Measurements from ENCODE around the gene CCIN.

The CCIN gene

DNA sequence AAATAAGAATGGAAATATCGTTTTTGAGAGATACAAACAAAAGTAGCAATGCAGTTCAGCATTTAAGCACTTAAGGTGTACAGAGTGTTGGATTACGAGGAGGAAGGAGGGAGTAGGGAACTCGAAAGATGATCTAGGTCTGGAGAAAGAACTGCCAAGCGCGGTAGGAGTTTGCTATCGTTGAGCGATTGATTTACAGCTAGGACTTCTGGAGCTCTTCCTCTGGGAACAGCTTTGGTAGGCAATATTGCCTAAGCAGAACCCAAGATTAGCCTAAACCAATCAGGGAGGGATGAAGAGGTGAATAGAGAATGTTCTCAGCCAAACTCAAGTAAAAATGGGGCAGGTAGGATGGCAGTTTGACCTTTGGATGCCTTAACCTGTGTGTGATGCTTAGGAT is 22.5 kb downstream of the CCIN start:
- H3K4me3 ChIP-seq (ENCODE audit: low read depth, low read length): peak overlapping the region; percentile 93
- TF ChIP-seq, protein P1, sequence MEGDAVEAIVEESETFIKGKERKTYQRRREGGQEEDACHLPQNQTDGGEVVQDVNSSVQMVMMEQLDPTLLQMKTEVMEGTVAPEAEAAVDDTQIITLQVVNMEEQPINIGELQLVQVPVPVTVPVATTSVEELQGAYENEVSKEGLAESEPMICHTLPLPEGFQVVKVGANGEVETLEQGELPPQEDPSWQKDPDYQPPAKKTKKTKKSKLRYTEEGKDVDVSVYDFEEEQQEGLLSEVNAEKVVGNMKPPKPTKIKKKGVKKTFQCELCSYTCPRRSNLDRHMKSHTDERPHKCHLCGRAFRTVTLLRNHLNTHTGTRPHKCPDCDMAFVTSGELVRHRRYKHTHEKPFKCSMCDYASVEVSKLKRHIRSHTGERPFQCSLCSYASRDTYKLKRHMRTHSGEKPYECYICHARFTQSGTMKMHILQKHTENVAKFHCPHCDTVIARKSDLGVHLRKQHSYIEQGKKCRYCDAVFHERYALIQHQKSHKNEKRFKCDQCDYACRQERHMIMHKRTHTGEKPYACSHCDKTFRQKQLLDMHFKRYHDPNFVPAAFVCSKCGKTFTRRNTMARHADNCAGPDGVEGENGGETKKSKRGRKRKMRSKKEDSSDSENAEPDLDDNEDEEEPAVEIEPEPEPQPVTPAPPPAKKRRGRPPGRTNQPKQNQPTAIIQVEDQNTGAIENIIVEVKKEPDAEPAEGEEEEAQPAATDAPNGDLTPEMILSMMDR (IDR thresholded peaks at IDR 0.05; ENCODE audit: borderline replicate concordance, insufficient read depth, low read depth, low read length): no peak

DNA sequence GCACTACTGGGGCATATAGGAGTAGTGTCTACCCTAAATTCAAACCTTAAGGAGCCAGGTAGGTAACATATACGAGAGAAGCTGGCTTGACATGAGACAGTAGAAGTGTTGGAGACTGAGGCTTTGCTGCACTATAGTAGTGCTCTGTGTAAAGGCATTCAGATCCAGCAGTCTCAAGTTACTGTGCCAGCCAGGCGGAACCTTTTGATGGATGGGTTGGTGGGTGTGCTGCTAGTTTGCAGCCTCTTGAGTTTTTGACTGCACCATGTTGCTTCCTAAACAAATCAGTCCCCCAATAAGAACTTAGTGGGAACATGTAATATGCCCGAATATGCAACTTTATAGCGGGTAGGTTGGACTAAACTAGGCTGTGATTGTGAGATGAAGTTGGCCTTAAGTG is 23.0 kb downstream of the CCIN start:
- peak overlapping the region; percentile 93 for H3K4me3 ChIP-seq (ENCODE audit: low read depth, low read length)
- TF ChIP-seq, protein P1 (IDR thresholded peaks at IDR 0.05; ENCODE audit: borderline replicate concordance, insufficient read depth, low read depth, low read length): no peak

DNA sequence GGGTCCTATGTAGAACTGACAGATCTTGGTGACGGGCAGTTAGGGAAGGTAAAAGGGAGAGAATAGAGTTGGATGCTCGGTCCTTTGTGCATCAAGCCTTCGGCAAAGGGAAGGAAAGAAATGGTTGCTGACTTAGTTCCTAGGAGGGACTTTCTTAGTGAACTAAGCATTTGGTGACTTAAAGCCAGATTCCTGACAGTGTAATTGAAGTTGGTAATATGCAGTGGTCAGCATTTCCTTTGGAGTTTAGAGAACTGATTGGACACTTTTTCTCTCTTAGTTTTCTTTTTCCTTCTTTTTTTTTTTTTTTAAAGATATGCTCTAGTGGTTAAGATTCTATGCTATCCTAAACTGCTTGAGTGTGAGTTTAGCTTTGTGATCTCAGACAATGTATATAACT is 23.8 kb downstream of the CCIN start:
- H3K4me3 ChIP-seq (ENCODE audit: low read depth, low read length): peak overlapping the region; percentile 38
- TF ChIP-seq, protein P1 (IDR thresholded peaks at IDR 0.05; ENCODE audit: borderline replicate concordance, insufficient read depth, low read depth, low read length): no peak

DNA sequence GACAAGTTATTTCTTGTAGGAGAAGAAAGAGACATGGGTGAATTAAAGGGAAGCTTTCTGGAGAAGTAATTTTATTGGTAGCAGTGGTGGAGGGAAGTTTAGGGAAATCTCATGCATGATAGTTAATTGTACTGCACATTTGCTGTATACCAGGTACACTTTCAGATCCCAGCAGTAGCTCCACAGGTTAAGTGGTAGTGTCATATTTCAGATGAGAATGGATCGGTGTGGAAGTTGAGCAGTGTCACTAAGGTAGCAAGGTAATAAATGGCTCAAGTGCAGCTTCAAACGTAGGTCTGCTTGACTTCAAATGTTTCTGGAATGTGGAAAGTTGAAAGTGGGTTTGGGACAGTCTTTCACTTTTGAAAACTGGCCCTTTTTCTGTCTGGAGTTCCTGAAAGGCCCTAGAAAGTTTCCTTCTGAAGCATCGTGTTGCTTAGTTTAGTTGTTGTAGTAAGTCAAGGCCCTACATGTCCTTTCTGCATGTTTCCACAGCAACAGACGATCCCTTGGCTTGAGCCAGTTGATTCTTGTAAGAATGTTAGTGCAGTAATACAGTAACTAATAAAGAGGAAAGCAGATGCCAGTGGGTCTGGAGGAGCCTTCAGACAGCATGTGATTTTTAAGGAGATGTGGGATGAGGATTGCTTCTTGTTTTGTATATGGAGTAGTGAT is 25.3 kb downstream of the CCIN start:
- TF ChIP-seq, protein P1 (IDR thresholded peaks at IDR 0.05; ENCODE audit: borderline replicate concordance, insufficient read depth, low read depth, low read length): no peak
- H3K4me3 ChIP-seq (ENCODE audit: low read depth, low read length): no peak overlapping the region

DNA sequence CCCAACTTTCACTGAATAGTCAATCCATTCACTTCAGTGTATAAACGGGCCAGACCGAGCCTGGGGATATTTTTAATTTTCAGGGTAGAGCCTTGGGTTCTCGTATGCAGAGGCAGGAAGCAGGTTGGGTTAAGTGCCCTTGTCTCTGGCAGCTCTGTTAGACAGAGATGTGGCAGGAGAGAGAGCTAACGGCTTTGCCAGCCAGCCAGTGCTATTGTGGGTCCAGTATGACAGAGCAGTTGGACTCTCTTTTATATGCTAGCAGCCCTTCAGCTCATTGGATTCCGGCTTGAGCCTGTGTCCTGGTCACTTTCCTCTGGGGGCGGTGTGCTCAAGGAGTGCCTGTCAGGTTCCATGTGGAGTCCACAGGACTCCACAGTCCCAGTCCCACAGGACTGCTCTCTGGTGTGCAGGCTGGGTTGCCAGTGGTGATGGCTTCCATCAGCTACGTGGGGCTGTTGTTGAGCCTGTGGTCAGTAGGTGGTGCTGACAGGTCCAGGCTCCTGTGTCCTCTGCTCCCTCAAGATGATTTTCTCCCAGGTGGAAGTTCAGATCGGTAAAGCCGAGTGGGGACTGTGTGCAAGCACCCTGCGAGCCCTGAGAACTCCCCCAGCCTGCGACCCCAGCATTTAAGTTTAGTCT is 35.8 kb downstream of the CCIN start:
- TF ChIP-seq, protein P1 (IDR thresholded peaks at IDR 0.05; ENCODE audit: borderline replicate concordance, insufficient read depth, low read depth, low read length): no peak
- no peak overlapping the region for H3K4me3 ChIP-seq (ENCODE audit: low read depth, low read length)

DNA sequence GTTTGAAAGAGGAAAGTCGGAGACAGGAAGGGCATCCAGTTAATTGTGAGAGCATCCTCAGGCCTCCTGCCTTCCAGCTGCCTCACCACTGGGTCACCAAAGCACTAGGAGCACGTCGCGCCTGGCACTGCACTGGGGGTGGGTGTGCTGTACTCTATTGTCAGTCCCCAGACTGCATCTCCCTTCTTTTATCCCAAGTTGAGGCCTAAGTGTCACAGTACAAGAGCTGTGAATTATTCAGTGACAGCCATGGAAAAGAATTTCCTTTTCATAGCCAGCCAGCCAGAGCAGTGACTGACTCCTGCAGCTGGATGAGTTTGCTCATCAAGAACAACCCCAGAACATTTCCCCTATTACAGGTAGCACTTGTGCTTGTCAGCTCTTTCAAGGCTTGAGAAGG is 37.8 kb downstream of the CCIN start:
- TF ChIP-seq, protein P1 (IDR thresholded peaks at IDR 0.05; ENCODE audit: borderline replicate concordance, insufficient read depth, low read depth, low read length): no peak
- H3K4me3 ChIP-seq (ENCODE audit: low read depth, low read length): no peak overlapping the region

DNA sequence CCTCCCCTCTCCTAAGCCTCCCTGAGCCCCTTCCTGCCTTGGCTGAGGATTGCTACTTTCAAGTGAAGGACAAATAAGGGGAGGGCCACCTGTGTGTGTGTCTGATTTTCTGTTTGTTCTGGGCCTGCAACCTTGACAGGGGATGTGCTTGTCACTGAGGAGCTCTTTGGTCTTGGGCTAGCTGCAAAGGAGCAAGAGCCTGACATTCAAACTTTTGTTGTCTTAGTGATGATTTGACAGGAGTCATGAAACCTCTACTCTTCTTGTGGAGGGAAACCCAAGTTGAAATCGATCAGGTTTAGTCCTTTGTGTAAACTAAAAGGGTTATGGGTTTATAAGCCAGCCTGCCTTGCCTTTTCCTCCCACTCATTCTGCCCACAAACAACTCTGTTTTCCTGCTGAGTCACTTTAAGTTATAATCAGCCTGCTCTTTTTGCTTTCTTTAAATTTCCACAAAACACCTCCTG is 38.4 kb downstream of the CCIN start:
- H3K4me3 ChIP-seq (ENCODE audit: low read depth, low read length): no peak overlapping the region
- TF ChIP-seq, protein P1 (IDR thresholded peaks at IDR 0.05; ENCODE audit: borderline replicate concordance, insufficient read depth, low read depth, low read length): no peak
